GDM1 (cell line): ENCODE measurements around the gene STPG3.

Experiments used
- DNase-seq: peaks from one replicate; lab custom pipeline; 2025; lab: John Stamatoyannopoulos, UW

The STPG3 gene

GRCh38 chr9:137280474-137281344 lies 29.6 kb downstream of the STPG3 start:
- no peak for DNase-seq

DNA sequence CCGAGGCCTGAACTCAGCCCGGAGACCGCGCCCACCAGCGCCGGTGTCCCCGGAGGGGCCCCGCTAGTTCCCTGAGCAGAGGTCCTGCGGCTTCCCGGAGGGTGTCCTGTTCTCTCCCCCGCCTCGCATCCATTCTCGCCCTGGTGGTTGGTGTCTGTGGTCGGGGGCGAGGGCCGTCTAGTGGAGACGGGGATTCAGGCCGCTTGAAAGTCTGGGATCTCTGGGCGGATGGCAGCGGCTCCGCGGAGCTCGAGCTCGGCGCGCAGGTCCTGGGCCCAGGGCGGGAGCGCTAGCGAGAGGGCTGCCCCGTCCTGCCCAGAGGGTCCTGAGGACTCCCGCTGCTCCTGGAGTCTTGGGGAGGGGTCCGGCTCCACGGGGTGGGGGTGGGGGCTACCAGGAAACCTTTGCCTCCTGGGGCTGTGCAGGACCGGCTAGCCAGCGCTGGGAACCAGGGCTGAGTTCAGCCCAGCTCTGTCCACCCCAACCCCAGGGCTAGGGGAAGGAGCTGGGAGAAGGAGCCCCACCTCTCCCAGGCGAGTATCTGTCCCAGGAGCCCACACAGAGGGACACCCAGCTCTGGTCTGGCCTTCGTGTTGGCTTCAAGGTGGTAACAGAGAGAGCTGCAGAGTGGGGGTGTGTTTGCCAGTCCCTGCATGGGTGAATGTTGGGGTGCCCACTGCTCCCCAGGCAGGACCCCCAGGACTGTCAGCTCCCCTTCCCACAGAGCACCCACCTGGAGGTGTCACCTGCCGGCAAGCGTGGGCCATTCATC lies 30.4 kb downstream of the STPG3 start:
- DNase-seq, result no peak

- no peak for DNase-seq
These were observed 35.9 kb downstream of the STPG3 start for GRCh38 chr9:137286975-137287383.

DNA sequence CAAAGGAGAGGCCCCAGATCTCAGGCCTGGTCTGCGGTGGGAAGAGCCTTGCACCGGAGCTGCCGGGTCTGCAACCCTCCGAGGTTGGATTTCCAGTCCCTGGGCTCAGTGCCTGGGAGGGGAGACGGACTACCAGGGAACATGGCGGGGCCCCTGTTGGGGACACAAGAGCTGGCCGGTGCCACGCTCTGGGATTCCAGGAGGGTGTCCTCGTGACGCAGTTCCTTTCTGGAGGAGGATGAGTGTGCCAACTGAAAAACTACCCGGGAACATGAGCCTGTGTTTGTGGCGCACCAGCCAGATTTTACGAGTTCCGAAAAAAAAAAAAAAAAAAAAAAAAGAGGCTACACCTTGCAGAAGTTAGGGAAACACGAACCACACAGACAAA lies 42.0 kb downstream of the STPG3 start:
- no peak for DNase-seq

DNA sequence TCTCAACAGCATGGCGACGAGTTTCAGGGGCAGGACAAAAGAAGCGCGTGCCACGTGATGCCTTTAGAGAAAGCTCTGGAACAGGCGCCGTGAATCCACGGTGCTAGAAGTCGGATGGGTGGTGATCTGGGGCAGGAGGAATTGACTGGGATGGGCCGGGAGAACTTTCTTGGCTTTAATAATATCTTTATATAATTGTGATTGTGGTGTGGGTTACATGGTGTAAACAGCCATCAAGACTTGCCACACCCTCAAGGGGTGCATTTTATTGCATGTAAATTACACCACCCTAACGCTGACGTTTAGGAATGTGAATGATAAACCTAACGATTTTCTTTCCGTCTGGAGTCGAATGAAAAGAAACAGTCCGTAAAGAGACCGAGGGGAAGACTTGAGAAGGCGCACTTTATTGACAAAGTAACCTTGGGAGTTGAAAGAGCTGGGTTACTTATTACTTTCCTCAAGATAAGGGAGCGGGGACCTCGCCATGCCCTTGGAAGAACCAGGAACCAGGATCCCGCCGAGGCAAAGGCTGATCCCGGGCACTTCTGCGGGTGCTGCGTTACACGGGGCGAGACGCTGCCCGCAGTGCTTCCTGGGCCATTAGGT lies 42.5 kb downstream of the STPG3 start:
- no peak for DNase-seq

- peak; percentile 36 for DNase-seq
These were observed 43.1 kb downstream of the STPG3 start for GRCh38 chr9:137294091-137294680.

- no peak for DNase-seq
These were observed 43.7 kb downstream of the STPG3 start for GRCh38 chr9:137294681-137295237.

- peak; percentile 39 for DNase-seq
These were observed 44.2 kb downstream of the STPG3 start for GRCh38 chr9:137295238-137295811.

GRCh38 chr9:137295849-137296669 lies 45.0 kb downstream of the STPG3 start:
- no peak for DNase-seq

GRCh38 chr9:137296670-137297664 lies 45.9 kb downstream of the STPG3 start:
- DNase-seq, result no peak

GRCh38 chr9:137297966-137298365 lies 46.9 kb downstream of the STPG3 start:
- no peak for DNase-seq

- no peak for DNase-seq
These were observed 47.5 kb downstream of the STPG3 start for GRCh38 chr9:137298401-137299202.

GRCh38 chr9:137299203-137299565 lies 48.1 kb downstream of the STPG3 start:
- no peak for DNase-seq

- no peak for DNase-seq
These were observed 48.9 kb downstream of the STPG3 start for GRCh38 chr9:137299938-137300337.

DNA sequence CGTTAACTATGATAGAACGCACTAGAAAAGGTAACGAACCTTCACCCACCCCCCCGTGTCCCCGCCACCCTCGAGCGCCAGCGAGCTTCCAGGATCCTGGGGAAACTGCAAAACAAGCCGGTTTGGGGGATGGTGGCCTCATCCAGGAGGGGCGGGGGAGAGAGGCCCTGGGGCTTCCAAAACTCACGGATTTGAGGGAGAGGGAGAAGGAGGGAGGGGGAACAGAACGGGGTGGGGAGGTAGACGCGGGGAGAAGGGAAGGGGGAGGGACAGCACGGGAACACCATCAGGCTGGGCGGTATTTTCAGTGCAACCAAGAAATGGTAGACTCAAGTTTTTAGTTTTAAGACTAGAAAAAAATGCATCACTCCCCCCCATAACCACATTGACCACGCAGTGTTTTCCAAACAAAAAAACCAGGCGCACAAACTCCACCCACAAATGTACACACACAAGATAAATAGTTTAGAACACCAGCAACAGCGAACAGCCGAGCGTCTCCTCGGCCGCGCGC lies 49.5 kb downstream of the STPG3 start:
- no peak for DNase-seq

DNA sequence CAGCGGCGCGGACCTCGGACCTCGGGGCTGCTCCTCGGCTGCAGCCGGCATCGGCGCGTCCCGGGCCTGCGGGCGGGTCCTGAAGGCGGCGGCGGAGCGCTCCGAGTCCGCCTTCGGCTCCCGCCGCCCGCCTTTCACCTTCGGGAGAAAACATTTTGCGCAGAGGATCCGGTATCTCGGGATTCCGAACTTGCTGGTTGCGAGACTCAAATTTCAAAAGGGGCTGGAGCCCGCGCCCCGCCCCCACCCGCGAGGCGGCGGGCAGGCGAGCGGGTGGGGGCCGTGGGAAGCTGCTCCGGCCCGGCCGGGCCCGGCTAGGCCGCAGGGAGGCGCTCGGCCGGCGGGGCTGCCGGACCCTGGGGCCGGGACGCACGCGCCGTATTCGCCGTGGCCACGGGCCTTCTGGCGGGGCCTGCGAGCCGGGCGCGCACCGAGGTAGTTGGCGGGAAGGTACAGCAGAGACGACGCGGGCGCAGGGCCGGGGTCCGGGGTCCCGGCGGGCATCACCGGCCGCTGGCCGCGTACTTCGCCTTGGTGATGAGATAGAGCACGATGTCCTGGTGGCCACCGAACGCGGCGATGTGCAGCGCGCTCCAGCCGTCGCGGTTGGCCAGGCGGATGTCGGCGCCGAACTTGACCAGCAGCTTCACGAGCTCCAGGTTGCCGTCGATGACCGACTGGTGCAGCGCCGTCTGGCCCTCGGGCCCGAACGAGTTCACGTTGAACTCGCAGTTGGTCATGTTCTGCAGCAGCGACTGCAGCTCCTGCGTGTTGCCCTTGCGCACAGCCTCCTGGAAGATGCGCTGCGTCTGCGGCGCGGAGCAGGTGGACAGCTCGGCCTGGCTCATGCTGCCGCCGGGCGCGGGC lies 50.2 kb downstream of the STPG3 start:
- peak; percentile 41 for DNase-seq

DNA sequence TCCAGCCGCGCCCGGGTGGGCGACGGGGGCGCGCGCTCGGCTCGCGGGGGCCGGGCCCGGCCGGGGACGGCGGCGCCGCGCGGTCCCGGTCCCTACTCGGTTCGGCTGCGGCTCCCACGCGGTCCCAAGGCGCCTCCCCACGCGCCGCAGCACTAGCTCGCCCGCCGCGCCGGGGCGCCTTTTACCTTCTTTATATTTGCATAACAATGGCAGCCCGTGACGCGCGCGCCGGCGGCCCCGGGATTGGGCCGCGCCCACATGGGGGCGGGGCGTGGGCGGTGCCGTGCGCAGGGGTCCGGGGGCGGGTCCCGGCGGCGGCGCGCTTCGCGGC lies 51.0 kb downstream of the STPG3 start, which contains the start of gene NRARP:
TSS of gene NRARP (minus strand) at position 154 of the 331 bp plus-strand sequence. CDS start 343 bp downstream, outside the sequence.
- DNase-seq, result peak; percentile 79
